ENCODE results near the gene ELMO1. TPM values are rescaled to one million over a fixed set of nuclear protein-coding genes. Genes with fewer than 3 reads are reported as not detected.

Gene ELMO1
- polyA plus RNA-seq, 1 donor (not counting 4 experiments of a cell fraction or from before 2014, with no cell fraction given) = not detected

DNA sequence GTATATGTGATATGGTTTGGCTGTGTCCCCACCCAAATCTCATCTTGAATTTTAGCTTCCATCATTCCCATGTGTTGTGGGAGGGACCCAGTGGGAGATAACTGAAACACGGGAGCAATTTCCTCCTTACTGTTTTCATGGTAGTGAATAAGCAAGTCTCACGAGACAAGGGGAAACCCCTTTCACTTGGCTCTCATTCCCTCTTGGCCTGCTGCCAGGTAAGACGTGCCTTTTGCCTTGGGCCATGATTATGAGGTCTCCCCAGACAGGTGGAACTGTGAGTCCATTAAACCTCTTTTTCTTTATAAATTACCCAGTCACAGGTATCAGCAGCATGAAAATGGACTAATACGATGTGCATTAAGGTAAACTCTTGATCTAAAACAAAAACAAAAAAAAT is 367.2 kb downstream of the ELMO1 start:
- dilution Hi-C loops (cut with MboI; ENCODE audit: extremely low pct_ligation_motif_present, low sequenced_read_pairs) = no loop called here
- DNase-seq (ENCODE audit: low read depth, low spot score) = no peak

DNA sequence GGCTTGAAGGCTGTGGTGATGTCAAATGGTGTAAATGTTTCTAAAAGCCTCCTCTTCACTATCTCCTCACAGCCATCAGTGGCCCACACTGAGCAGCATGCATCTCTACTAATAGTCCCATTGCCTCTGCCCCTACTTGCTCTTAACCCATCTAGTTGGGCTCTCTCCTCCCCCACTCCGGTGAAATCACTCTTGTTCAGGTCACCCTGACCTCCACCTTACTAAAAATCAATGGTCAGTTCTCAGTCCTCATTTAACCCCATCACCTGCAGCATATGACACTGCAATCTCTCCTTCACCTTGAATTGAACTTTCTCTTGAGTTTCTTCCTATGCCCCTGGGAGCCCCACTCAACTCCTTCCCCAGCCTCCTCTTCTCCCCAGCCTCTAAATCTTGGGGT is 369.2 kb downstream of the ELMO1 start:
- no peaks in the 10 kb centered on the region for H3K9me1 ChIP-seq (ENCODE audit: control insufficient read depth, extremely low read depth, insufficient read depth, low read length)
- FAIRE-seq (no peak), DNase-seq (ENCODE audit: low read depth, low spot score) (no peak)
- no peak for TF ChIP-seq EZH2 (IDR thresholded peaks at IDR 0.05; ENCODE audit: low read length)
- TF ChIP-seq, protein P1, sequence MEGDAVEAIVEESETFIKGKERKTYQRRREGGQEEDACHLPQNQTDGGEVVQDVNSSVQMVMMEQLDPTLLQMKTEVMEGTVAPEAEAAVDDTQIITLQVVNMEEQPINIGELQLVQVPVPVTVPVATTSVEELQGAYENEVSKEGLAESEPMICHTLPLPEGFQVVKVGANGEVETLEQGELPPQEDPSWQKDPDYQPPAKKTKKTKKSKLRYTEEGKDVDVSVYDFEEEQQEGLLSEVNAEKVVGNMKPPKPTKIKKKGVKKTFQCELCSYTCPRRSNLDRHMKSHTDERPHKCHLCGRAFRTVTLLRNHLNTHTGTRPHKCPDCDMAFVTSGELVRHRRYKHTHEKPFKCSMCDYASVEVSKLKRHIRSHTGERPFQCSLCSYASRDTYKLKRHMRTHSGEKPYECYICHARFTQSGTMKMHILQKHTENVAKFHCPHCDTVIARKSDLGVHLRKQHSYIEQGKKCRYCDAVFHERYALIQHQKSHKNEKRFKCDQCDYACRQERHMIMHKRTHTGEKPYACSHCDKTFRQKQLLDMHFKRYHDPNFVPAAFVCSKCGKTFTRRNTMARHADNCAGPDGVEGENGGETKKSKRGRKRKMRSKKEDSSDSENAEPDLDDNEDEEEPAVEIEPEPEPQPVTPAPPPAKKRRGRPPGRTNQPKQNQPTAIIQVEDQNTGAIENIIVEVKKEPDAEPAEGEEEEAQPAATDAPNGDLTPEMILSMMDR (optimal IDR thresholded peaks at IDR 0.05 in 1 of 3, IDR thresholded peaks at IDR 0.05 in 1 of 3, conservative IDR thresholded peaks at IDR 0.05 in 1 of 3; ENCODE audit: extremely low read depth in 1 of 3, insufficient read depth in 2 of 3, low read length in 3 of 3) = no peak
- no peaks in the 10 kb centered on the region for H3K4me1 ChIP-seq (ENCODE audit: control insufficient read depth, extremely low read depth, insufficient read depth, low read length)
- H3K27me3 ChIP-seq (ENCODE audit: control insufficient read depth, extremely low read depth, insufficient read depth, low read length) = no peaks in the 10 kb centered on the region
- no peak overlapping the region for H3K4me2 ChIP-seq (ENCODE audit: control insufficient read depth, extremely low read depth, insufficient read depth, low read depth, low read length)
- no peak overlapping the region for H2AFZ ChIP-seq (ENCODE audit: control insufficient read depth, low read length)
- H3K4me3 ChIP-seq (ENCODE audit: control insufficient read depth in 2 of 3, extremely low read depth in 1 of 3, insufficient read depth in 2 of 3, low read depth in 1 of 3, low read length in 3 of 3) = no peak overlapping the region
- dilution Hi-C loops (cut with MboI; ENCODE audit: extremely low pct_ligation_motif_present, low sequenced_read_pairs) = no loop called here
- no peak overlapping the region for H3K9ac ChIP-seq (ENCODE audit: control insufficient read depth, extremely low read depth, insufficient read depth, low read length)
- no peaks in the 10 kb centered on the region for H4K20me1 ChIP-seq (ENCODE audit: control insufficient read depth, extremely low read depth, insufficient read depth, low read length)
- H3K79me2 ChIP-seq (ENCODE audit: control insufficient read depth, insufficient read depth, low read length) = no peaks in the 10 kb centered on the region
- no peaks in the 10 kb centered on the region for H3K9me3 ChIP-seq (ENCODE audit: control insufficient read depth, low read depth, low read length)
- no peaks in the 10 kb centered on the region for H3K36me3 ChIP-seq (ENCODE audit: control insufficient read depth in 2 of 2, extremely low read depth in 1 of 2, insufficient read depth in 2 of 2, low read length in 2 of 2)
- no peak overlapping the region for H3K27ac ChIP-seq (ENCODE audit: control insufficient read depth, insufficient read depth, low read length)

More for the DNA sequence above, 367.2 kb downstream of the ELMO1 start:
- Histone ChIP-seq H3K9me3 (ENCODE audit: control insufficient read depth, low read depth, low read length) (no peaks in the 10 kb centered on the region), H3K9ac (ENCODE audit: control insufficient read depth, extremely low read depth, insufficient read depth, low read length) (no peak overlapping the region), H3K79me2 (ENCODE audit: control insufficient read depth, insufficient read depth, low read length) (no peaks in the 10 kb centered on the region), H3K27me3 (ENCODE audit: control insufficient read depth, extremely low read depth, insufficient read depth, low read length) (no peaks in the 10 kb centered on the region), H3K9me1 (ENCODE audit: control insufficient read depth, extremely low read depth, insufficient read depth, low read length) (no peaks in the 10 kb centered on the region), H3K36me3 (ENCODE audit: control insufficient read depth in 2 of 2, extremely low read depth in 1 of 2, insufficient read depth in 2 of 2, low read length in 2 of 2) (no peaks in the 10 kb centered on the region), H3K4me1 (ENCODE audit: control insufficient read depth, extremely low read depth, insufficient read depth, low read length) (no peaks in the 10 kb centered on the region), H2AFZ (ENCODE audit: control insufficient read depth, low read length) (no peak overlapping the region), H3K4me2 (ENCODE audit: control insufficient read depth, extremely low read depth, insufficient read depth, low read depth, low read length) (no peak overlapping the region), H3K27ac (ENCODE audit: control insufficient read depth, insufficient read depth, low read length) (no peak overlapping the region), H3K4me3 (ENCODE audit: control insufficient read depth in 2 of 3, extremely low read depth in 1 of 3, insufficient read depth in 2 of 3, low read depth in 1 of 3, low read length in 3 of 3) (no peak overlapping the region), H4K20me1 (ENCODE audit: control insufficient read depth, extremely low read depth, insufficient read depth, low read length) (no peaks in the 10 kb centered on the region)
- FAIRE-seq = no peak
- no peak for TF ChIP-seq EZH2 (IDR thresholded peaks at IDR 0.05; ENCODE audit: low read length)
- TF ChIP-seq, protein P1 (optimal IDR thresholded peaks at IDR 0.05 in 1 of 3, IDR thresholded peaks at IDR 0.05 in 1 of 3, conservative IDR thresholded peaks at IDR 0.05 in 1 of 3; ENCODE audit: extremely low read depth in 1 of 3, insufficient read depth in 2 of 3, low read length in 3 of 3) = no peak

Measured in keratinocyte (primary cell).